HG03159 (cell line): ENCODE measurements around the gene HNRNPAB.

ENCODE experiments used
- ATAC-seq: cut with Tn5 transposase; IDR thresholded peaks from one replicate; pipeline ENCODE4 v1.9.1; 2021; ENCODE audit warnings: mild to moderate bottlenecking, moderate library complexity; ENCODE audit not compliant: unreplicated experiment

The HNRNPAB gene

GRCh38 chr5:178211095-178212048 is 7.0 kb downstream of the HNRNPAB start:
- ATAC-seq, result no peak

GRCh38 chr5:178212241-178213002 is 8.1 kb downstream of the HNRNPAB start:
- no peak for ATAC-seq

- ATAC-seq, result no peak
These were observed 8.7 kb downstream of the HNRNPAB start for GRCh38 chr5:178213003-178213461.

- no peak for ATAC-seq
These were observed 9.4 kb downstream of the HNRNPAB start for GRCh38 chr5:178213748-178214151.

- ATAC-seq, result no peak
These were observed 9.9 kb downstream of the HNRNPAB start for GRCh38 chr5:178214160-178214803.

DNA sequence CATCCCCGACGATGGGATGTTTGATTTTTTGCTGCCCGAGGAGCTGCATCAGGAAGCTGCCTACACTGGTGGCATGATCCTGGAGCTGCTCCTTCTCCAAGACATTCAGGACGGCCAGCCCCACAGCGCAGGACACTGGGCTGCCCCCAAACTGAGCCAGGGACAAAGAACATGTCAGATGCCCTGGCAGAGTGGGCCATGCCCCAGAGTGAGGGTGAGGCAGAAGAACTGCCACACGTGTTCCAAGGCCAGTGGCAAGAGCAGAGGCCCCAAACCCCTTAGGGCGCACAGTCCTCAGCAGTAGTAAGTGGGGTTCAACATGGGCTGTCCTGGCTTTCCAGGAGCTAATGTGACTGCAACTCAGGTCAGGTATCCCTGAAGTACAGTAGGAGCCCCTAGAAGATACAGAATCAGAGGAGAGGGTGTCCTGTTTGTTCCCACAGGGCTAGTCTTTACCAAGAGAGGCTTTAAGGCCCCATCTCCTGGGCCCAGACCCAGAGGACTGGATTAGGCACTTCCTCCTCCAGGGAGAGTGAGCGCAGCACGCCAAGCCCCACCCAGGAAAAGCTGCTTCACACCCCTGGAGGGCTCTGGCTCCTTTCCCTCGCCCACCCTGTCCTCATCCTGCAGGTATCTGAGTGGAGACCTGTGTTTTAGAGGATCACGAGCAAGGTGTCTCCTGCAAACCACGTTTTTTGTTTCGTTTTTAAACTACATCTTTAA is 11.1 kb downstream of the HNRNPAB start:
- no peak for ATAC-seq

DNA sequence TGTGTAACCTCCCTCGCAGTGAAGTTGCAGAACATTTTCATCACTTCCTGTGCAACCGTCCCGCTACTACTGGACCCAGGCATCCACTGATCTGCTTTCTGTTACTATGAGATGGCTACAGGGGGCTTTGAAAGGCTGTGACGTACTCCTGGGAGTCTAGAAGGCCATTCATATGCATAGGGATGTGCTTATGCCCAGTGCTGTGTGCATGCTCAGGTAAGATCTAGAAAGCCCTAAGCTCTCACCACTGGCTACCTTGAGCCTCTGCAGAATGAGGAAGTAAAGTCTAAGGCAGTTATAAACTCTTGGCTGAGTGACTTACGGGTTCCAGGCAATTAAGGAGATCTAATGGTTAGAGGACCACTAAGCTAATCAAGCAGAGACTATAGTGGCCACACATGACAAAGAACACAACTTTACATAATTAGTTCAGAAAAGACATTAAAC is 11.8 kb downstream of the HNRNPAB start:
- no peak for ATAC-seq

- no peak for ATAC-seq
These were observed 12.4 kb downstream of the HNRNPAB start for GRCh38 chr5:178216779-178217178.

DNA sequence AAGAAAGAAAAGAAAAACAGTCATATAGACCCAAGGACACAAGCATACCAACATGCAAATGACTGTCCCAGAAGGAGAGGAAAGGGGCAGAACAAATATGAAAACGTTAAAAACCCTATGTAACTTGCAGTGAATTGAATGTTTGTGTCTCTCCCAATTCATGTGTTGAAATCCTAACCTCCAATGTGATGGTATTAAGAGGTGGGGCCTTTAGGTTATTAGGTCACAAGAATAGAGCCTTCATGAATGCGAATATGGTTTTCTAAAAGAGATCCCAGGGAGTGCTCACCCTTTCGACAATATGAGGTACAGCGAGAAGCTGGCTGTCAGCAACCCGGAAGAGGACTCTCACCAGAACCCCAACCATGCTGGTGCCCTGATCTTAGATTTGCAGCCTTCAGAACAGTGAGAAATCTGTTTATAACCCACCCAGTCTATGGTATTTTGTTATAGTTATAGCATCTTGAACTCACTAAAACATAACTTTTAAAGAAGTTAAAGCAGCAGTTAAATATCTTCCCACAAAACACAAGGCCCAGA is 14.0 kb downstream of the HNRNPAB start:
- ATAC-seq, result no peak

- ATAC-seq, result no peak
These were observed 14.5 kb downstream of the HNRNPAB start for GRCh38 chr5:178218827-178219226.

- no peak for ATAC-seq
These were observed 16.9 kb downstream of the HNRNPAB start for GRCh38 chr5:178221282-178221681.

- no peak for ATAC-seq
These were observed 17.5 kb downstream of the HNRNPAB start for GRCh38 chr5:178221853-178222252.

- ATAC-seq, result no peak
These were observed 18.0 kb downstream of the HNRNPAB start for GRCh38 chr5:178222292-178222691.

DNA sequence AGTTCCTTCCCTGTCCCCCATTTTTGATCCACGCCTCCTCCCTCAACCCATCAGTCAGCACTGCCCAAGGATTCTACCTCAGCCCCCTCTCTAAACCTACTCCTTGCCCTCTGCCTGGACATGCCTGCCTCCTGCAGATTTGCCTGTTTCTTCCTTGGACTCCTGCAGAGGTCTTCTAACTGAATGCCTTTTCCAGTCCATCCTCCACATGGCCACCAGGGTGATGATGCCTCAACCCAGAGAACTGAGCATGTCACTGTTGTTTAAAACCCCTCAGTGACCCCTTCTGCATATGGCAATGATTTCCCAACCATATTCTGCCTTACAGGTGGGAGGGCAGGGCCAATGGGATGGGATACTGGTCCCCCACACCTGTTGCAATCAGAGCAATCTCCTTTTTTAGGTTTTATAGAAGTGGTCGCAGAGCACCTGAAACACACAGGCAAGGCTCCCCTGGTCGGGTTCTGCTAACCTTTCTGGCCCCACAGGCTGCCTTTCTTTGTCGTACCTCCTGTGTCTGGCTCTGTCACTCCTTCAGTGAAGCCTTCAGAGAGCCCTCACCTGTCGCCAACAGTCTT is 19.0 kb downstream of the HNRNPAB start:
- ATAC-seq, result no peak

DNA sequence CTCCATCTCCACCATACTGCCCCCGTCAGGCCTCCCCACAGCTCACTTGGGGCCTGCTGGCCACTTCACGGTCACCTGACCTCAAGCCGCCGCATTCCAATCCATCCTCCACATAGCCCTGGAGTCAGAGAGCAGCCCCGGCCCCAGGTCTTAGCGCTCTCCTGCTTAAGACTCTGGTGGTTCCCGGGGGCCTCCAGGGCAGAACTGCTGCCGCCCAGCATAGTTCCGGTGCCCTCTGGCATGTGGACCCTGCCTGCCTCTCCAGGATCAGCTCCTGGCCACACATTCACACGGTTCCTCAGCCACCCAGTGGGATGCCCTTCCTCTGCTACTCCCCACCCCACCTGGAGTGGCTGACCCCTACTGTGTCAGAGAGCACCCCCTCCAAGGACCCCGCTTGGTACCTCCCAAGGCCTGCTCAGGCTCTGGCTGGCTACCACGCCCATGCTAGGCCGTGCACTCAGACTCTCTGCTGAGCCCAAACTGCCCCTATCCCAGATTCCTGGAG is 19.5 kb downstream of the HNRNPAB start:
- no peak for ATAC-seq

- no peak for ATAC-seq
These were observed 20.1 kb downstream of the HNRNPAB start for GRCh38 chr5:178224403-178224802.

GRCh38 chr5:178225174-178225573 is 20.8 kb downstream of the HNRNPAB start:
- no peak for ATAC-seq

DNA sequence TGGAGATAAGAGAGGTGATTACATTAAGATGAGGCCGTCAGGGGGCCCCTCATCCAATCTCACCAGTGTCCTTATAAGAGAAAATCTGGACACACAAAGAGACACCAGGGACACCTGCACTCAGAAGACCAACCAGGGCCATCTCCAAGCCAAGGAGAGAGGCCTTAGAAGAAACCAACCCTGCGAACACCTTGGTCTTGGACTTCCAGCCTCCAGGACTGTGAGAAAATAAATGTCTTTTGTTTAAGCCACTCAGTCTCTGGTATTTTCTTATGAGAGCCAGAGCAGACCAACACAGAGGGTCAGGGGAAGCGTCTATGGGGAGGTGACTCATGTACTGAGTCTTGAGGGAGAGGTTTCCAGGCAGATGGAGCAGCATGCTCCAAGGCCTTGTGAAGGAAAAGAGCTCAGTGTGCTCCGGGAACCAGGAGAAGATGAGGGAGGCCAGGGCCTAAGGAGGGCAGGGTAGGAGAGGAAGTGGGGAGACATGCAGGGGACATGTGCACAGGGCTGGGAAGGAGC is 22.9 kb downstream of the HNRNPAB start:
- no peak for ATAC-seq

- no peak for ATAC-seq
These were observed 23.6 kb downstream of the HNRNPAB start for GRCh38 chr5:178227929-178228328.
